Measurements from ENCODE around the gene RSPH1.

DNA sequence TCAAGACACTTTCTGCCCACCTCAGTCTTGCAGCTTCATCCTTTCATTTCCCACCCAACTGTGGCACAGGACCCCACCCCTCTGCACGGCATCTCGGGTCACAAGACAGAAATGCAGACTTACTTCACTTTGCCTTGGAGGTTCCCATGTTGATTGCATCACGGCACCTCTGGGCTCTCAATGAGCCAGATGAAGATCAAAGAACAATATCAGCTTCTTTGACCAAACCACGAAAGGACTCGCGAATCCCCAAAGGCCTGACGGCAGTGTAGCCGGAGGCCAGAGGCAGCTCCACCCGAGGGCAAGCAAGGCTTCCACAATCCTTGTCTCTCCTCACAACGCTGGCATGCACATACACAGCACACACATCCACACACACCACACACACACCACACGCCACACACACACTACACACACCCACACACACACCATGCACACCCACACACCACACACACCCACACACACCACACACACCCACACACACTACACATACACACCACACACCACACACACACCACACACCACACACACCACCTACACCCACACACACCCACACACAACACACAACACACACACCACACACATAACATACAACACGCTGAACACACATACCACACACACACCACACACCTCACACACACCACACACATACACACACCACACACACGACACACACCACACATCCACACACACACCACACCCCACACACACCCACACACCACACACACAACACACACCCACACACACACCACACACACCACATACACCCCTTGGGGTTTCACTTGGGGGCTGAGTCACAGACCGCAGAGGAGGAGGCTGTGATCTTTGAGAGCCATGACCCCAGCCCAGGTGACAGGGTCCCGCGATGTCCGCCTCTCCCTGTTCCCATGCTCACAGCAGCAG, 56.5 kb downstream of the RSPH1 start:
- TF ChIP-seq SUZ12 (IDR thresholded peaks at IDR 0.05; ENCODE audit: extremely low read depth, insufficient read depth, insufficient read length) = no peak
- no peak for TF ChIP-seq ZNF274 (IDR thresholded peaks at IDR 0.05; ENCODE audit: low read depth, low read length)

Data from NT2/D1 (cell line).